CD14-positive monocyte (primary cell): ENCODE results near the gene EYA3. TPM values are rescaled to one million over a fixed set of nuclear protein-coding genes. Genes with fewer than 3 reads are reported as not detected.
A peak's percentile ranks its signal among the peaks of the same experiment; 100 is the strongest.

ENCODE experiments used
- DNase-seq, 3 donors: peaks; one replicate each; pipeline ENCODE4 v3.0.0-alpha.2; 2011 to 2022
- H2AFZ ChIP-seq: 2 replicates; pipeline ENCODE4 v1.6.0; 2012; ENCODE audit warnings: mild to moderate bottlenecking, low read depth, low read length, inconsistent platforms; ENCODE audit not compliant: insufficient read depth, poor library complexity, severe bottlenecking
- H3K27ac ChIP-seq, 2 donors: 1 replicate in 1 of 2; 2 replicates in 1 of 2; pipeline ENCODE4 v1.5.1; 2012 to 2013; ENCODE audit warnings: low read length in 2 of 2, control low read depth in 1 of 2, inconsistent platforms in 1 of 2, low read depth in 1 of 2, mild to moderate bottlenecking in 1 of 2
- H3K27me3 ChIP-seq, 2 donors: one replicate each; pipeline versions ENCODE4 v1.6.0 to v1.6.1; 2011 to 2013; ENCODE audit warnings: low read length in 2 of 2; ENCODE audit not compliant: control insufficient read depth in 2 of 2, insufficient read depth in 2 of 2
- H3K36me3 ChIP-seq, 2 donors: replicated peaks in 1 of 2; 1 replicate in 1 of 2; 2 replicates in 1 of 2; pipeline versions ENCODE4 v1.5.1 to v1.6.1; 2012 to 2013; ENCODE audit warnings: low read length in 2 of 2, control low read depth in 1 of 2, inconsistent platforms in 1 of 2, mild to moderate bottlenecking in 1 of 2; ENCODE audit not compliant: insufficient read depth in 2 of 2, control insufficient read depth in 1 of 2
- H3K4me1 ChIP-seq, 2 donors: 1 replicate in 1 of 2; 2 replicates in 1 of 2; pipeline versions ENCODE4 v1.5.1 to v1.6.1; 2012 to 2013; ENCODE audit warnings: low read length in 2 of 2, control low read depth in 1 of 2, inconsistent platforms in 1 of 2, mild to moderate bottlenecking in 1 of 2, moderate library complexity in 1 of 2; ENCODE audit not compliant: insufficient read depth in 2 of 2, control insufficient read depth in 1 of 2
- H3K4me2 ChIP-seq: replicated peaks from 2 replicates; pipeline ENCODE3; 2012; ENCODE audit warnings: low read length, moderate library complexity, mild to moderate bottlenecking; ENCODE audit not compliant: poor library complexity, severe bottlenecking; ENCODE audit errors: extremely low read depth
- H3K4me3 ChIP-seq, 3 experiments: fragments of 200-600 bp in 1 of 3; sonication (generic) in 1 of 3; replicated peaks in 1 of 3; 1 replicate in 2 of 3; 2 replicates in 1 of 3; pipeline ENCODE4 v1.5.1; 2011 to 2013; ENCODE audit warnings: low read length in 3 of 3, mild to moderate bottlenecking in 3 of 3, control low read depth in 2 of 3, low read depth in 2 of 3, inconsistent platforms in 1 of 3, moderate library complexity in 1 of 3
- H3K79me2 ChIP-seq: 2 replicates; pipeline ENCODE4 v1.6.0; 2012; ENCODE audit warnings: mild to moderate bottlenecking, control low read depth, inconsistent platforms, low read length, moderate library complexity; ENCODE audit not compliant: insufficient read depth
- H3K9ac ChIP-seq: 2 replicates; pipeline ENCODE4 v1.6.0; 2017; ENCODE audit warnings: low read length, mild to moderate bottlenecking; ENCODE audit not compliant: insufficient read depth, poor library complexity, severe bottlenecking
- H3K9me3 ChIP-seq, 2 donors: replicated peaks in 1 of 2; 1 replicate in 1 of 2; 2 replicates in 1 of 2; pipeline versions ENCODE4 v1.5.1 to v1.6.1; 2012 to 2013; ENCODE audit warnings: low read length in 2 of 2, control low read depth in 1 of 2; ENCODE audit not compliant: control insufficient read depth in 1 of 2, insufficient read depth in 1 of 2
- H4K20me1 ChIP-seq: 2 replicates; pipeline ENCODE4 v1.6.0; 2012; ENCODE audit warnings: mild to moderate bottlenecking, low read length, control low read depth, moderate library complexity; ENCODE audit not compliant: insufficient read depth
- H3K27ac Mint-ChIP-seq, 7 donors: one replicate each; pipeline ENCODE4 v1.8.0; 2020; ENCODE audit warnings: mild to moderate bottlenecking in 7 of 7, mixed read lengths in 7 of 7, moderate library complexity in 6 of 7, inconsistent platforms in 2 of 7
- H3K27me3 Mint-ChIP-seq, 3 donors: one replicate each; pipeline ENCODE4 v1.8.0; 2021 to 2022; ENCODE audit warnings: low read depth in 3 of 3, mild to moderate bottlenecking in 3 of 3, mixed read lengths in 3 of 3, moderate library complexity in 3 of 3, inconsistent platforms in 1 of 3
- H3K36me3 Mint-ChIP-seq, 2 donors: one replicate each; pipeline ENCODE4 v1.8.0; 2020; ENCODE audit warnings: mixed read lengths in 2 of 2, inconsistent platforms in 1 of 2, mild to moderate bottlenecking in 1 of 2
- H3K4me1 Mint-ChIP-seq: one replicate; pipeline ENCODE4 v1.8.0; 2020; ENCODE audit warnings: mild to moderate bottlenecking, mixed read lengths
- H3K4me3 Mint-ChIP-seq, 2 donors: one replicate each; pipeline ENCODE4 v1.8.0; 2020; ENCODE audit warnings: mild to moderate bottlenecking in 2 of 2, mixed read lengths in 2 of 2, moderate library complexity in 1 of 2
- H3K9me3 Mint-ChIP-seq, 7 donors: one replicate each; pipeline ENCODE4 v1.8.0; 2020 to 2022; ENCODE audit warnings: mixed read lengths in 7 of 7, mild to moderate bottlenecking in 6 of 7, moderate library complexity in 6 of 7, inconsistent platforms in 2 of 7
- CTCF ChIP-seq: fragments of 200-600 bp; IDR thresholded peaks from one replicate; pipeline ENCODE4 v1.8.0; 2022; ENCODE audit warnings: antibody characterized with exemption, mild to moderate bottlenecking
- WGBS: methylation state at CpG from one replicate; pipeline ENCODE4 v1.1.5; 2013; ENCODE audit warnings: missing lambda C conversion rate; ENCODE audit not compliant: insufficient coverage; 5-methylcytosine and 5-hydroxymethylcytosine counted together
- intact Hi-C, 2 donors: fragments of 100-400 bp; cut with micrococcal nuclease; formaldehyde crosslinking; loops; one replicate each; pipeline versions ENCODE4 v1.15.0 to v1.15.1; 2023
- polyA plus RNA-seq, 3 donors: library from polyadenylated mRNA; depleted of rRNA in 1 of 3; unstranded in 2 of 3; stranded (reverse) in 1 of 3; fragments of 300-500 nt in 2 of 3; fragments of >200 nt in 1 of 3; fragmentation: Illumina TruSeq in 2 of 3; gene quantifications; 1 replicate in 2 of 3; 2 replicates in 1 of 3; pipeline ENCODE4 v1.2.3, GENCODE V29; 2012 to 2021

Gene EYA3
- polyA plus RNA-seq, 3 donors: 3.3 to 21.1 (median 3.7) TPM

GRCh38 chr1:28119556-28119955, 31.1 kb upstream of the EYA3 start:
- intact Hi-C loops: no loop called here

GRCh38 chr1:28118640-28119307, 30.4 kb upstream of the EYA3 start:
- intact Hi-C loops: no loop called here
- peaks cover 65 to 70% of the 10 kb centered on the region in 2 donors for H3K4me1 ChIP-seq

More at GRCh38 chr1:28119556-28119955, 31.1 kb upstream of the EYA3 start:
- H3K4me3 Mint-ChIP-seq: no peak overlapping the region
- Histone ChIP-seq H4K20me1 (no peaks in the 10 kb centered on the region), H3K4me3 (no peak overlapping the region), H3K9ac (no peak overlapping the region), H3K27ac (no peak overlapping the region), H3K27me3 (no peaks in the 10 kb centered on the region), H2AFZ (no peak overlapping the region), H3K9me3 (no peaks in the 10 kb centered on the region), H3K79me2 (peaks cover 6% of the 10 kb centered on the region), H3K4me1 (peaks cover 65 to 70% of the 10 kb centered on the region in 2 donors), H3K4me2 (no peak overlapping the region), H3K36me3 (no peaks in the 10 kb centered on the region)
- 100% methylated on average over 3 of the region's 8 CpGs for WGBS
- H3K27ac Mint-ChIP-seq: peak overlapping the region in 1 of 7 donors; percentile 68
- no peak for DNase-seq
- peaks cover 0 to 6% of the 10 kb centered on the region in 2 donors for H3K36me3 Mint-ChIP-seq
- H3K9me3 Mint-ChIP-seq: peaks cover 0 to 6% (median 0%) of the 10 kb centered on the region in 7 donors
- H3K4me1 Mint-ChIP-seq: peaks cover 56% of the 10 kb centered on the region
- H3K27me3 Mint-ChIP-seq: peaks cover 0 to 2% (median 0%) of the 10 kb centered on the region in 3 donors
- TF ChIP-seq CTCF: no peak

More at GRCh38 chr1:28118640-28119307, 30.4 kb upstream of the EYA3 start:
- Mint-ChIP-seq H3K27me3 (peaks cover 0 to 2% (median 0%) of the 10 kb centered on the region in 3 donors), H3K27ac (peak overlapping the region in 4 of 7 donors; percentile 14 to 68 (median 50)), H3K9me3 (peaks cover 0 to 6% (median 0%) of the 10 kb centered on the region in 7 donors), H3K4me1 (peaks cover 61% of the 10 kb centered on the region), H3K36me3 (peaks cover 0 to 11% of the 10 kb centered on the region in 2 donors), H3K4me3 (no peak overlapping the region)
- DNase-seq: no peak
- Histone ChIP-seq H3K36me3 (no peaks in the 10 kb centered on the region), H4K20me1 (no peaks in the 10 kb centered on the region), H3K9me3 (no peaks in the 10 kb centered on the region), H3K79me2 (no peaks in the 10 kb centered on the region), H3K27ac (no peak overlapping the region), H3K9ac (no peak overlapping the region), H2AFZ (no peak overlapping the region), H3K4me2 (no peak overlapping the region), H3K4me3 (no peak overlapping the region), H3K27me3 (no peaks in the 10 kb centered on the region)
- no peak for TF ChIP-seq CTCF
- WGBS: 100% methylated on average over 3 of the region's 5 CpGs
